Fibroblast of peridontal ligament (primary cell): ENCODE results near the gene AK9.

ENCODE experiments used
- DNase-seq: peaks from one replicate; pipeline ENCODE4 v3.0.0-alpha.2; 2010; ENCODE audit errors: extremely low read depth

AK9 gene

GRCh38 chr6:109443425-109443950, 247.5 kb downstream of the AK9 start:
- DNase-seq = no peak
